22Rv1 (cell line): ENCODE results near the gene CISD1.

Experiments used
- CTCF ChIP-seq: fragments of 450-650 bp; IDR thresholded peaks from 2 replicates; pipeline ENCODE4 v1.5.1; 2017; ENCODE audit warnings: mild to moderate bottlenecking
- ZFX ChIP-seq: fragments of 450-650 bp; IDR thresholded peaks from 2 replicates; pipeline ENCODE4 v1.6.1; 2017; ENCODE audit warnings: antibody characterized with exemption, borderline replicate concordance

GRCh38 chr10:58335306-58336005 lies 66.5 kb downstream of the CISD1 start:
- TF ChIP-seq CTCF: no peak
- no peak for TF ChIP-seq ZFX
